K562 (cell line): ENCODE data around the gene ACTN1. TPM values are rescaled to one million over a fixed set of nuclear protein-coding genes. Genes with fewer than 3 reads are reported as not detected.

Experiments
- ATAC-seq: fragments of 200-7000 bp; cut with Tn5 transposase; 3 replicates; pipeline ENCODE4 v1.9.1; 2020; ENCODE audit warnings: moderate library complexity
- BruUV-seq: library from RNA; stranded (reverse); fragments of 400-500 nt; replicated peaks from 2 replicates; lab custom pipeline; 2021; lab: Mats Ljungman, UMichigan
- CTCF ChIA-PET: fragments of 300-600 bp; formaldehyde crosslinking; extraction: SDS; loops from one replicate; lab custom pipeline; 2021; ENCODE audit warnings: low intra/inter-chr PET ratio; lab: Yijun Ruan, JAX
- POLR2A ChIA-PET: fragments of 300-600, 350-650 bp; sonication (Branson Sonifier 250); formaldehyde crosslinking; extraction: SDS; loops from one replicate; lab custom pipeline; 2021; ENCODE audit warnings: antibody characterized with exemption, inconsistent platforms; lab: Yijun Ruan, JAX
- DNase-seq, 4 experiments: peaks; one replicate each; pipeline versions ENCODE4 v3.0.0 to v3.0.0-alpha.2; 2011 to 2018; ENCODE audit warnings: low spot score in 3 of 4, mixed read lengths in 3 of 4; ENCODE audit errors: extremely low read depth in 1 of 4
- FAIRE-seq: peaks from 2 replicates; lab custom pipeline; 2011; peaks lifted over from hg19 to GRCh38; lab: Jason Lieb, UNC
- H2AFZ ChIP-seq: 2 replicates; pipeline ENCODE4 v1.6.0; 2011; ENCODE audit warnings: low read depth, low read length, control low read depth, inconsistent platforms
- H3K27ac ChIP-seq: fragments of 200-600 bp; 3 replicates; pipeline ENCODE4 v1.8.0; 2011; ENCODE audit warnings: low read depth, mild to moderate bottlenecking, control low read depth, inconsistent platforms, low read length, moderate library complexity, mixed read lengths; ENCODE audit errors: extremely low read depth
- H3K27me3 ChIP-seq, 2 experiments: fragments of 300-600 bp in 1 of 2; 2 replicates in 1 of 2; 3 replicates in 1 of 2; pipeline versions ENCODE4 v1.6.0 to v1.8.0; 2011; ENCODE audit warnings: inconsistent platforms in 2 of 2, low read length in 2 of 2, mild to moderate bottlenecking in 1 of 2, mixed read lengths in 1 of 2, moderate library complexity in 1 of 2; ENCODE audit not compliant: control insufficient read depth in 2 of 2, insufficient read depth in 2 of 2
- H3K36me3 ChIP-seq: fragments of 300-600 bp; 3 replicates; pipeline ENCODE4 v1.8.0; 2011; ENCODE audit warnings: mild to moderate bottlenecking, low read length, inconsistent platforms; ENCODE audit not compliant: control insufficient read depth, insufficient read depth
- H3K4me1 ChIP-seq, 2 experiments: fragments of 200-600 bp in 1 of 2; replicated peaks in 1 of 2; 2 replicates in 1 of 2; 3 replicates in 1 of 2; pipeline versions ENCODE4 v1.5.1 to v1.8.0; 2011; ENCODE audit warnings: inconsistent platforms in 2 of 2, low read length in 2 of 2, mild to moderate bottlenecking in 1 of 2, mixed read lengths in 1 of 2, moderate library complexity in 1 of 2; ENCODE audit not compliant: control insufficient read depth in 2 of 2, insufficient read depth in 2 of 2
- H3K4me2 ChIP-seq: 2 replicates; pipeline ENCODE4 v1.6.1; 2011; ENCODE audit warnings: low read length, control low read depth, inconsistent platforms, mixed read lengths; ENCODE audit not compliant: insufficient read depth
- H3K4me3 ChIP-seq: fragments of 200-600 bp; sonication (generic), shearing (Covaris generic); 2 replicates; pipeline ENCODE4 v1.5.1; 2016; ENCODE audit warnings: control low read depth, inconsistent platforms
- H3K79me2 ChIP-seq: fragments of 200-600 bp; 3 replicates; pipeline ENCODE4 v1.8.0; 2011; ENCODE audit warnings: low read length, inconsistent platforms; ENCODE audit not compliant: control insufficient read depth, insufficient read depth
- H3K9ac ChIP-seq, 2 experiments: 2 replicates each; pipeline versions ENCODE4 v1.6.0 to v1.6.1; 2011; ENCODE audit warnings: low read depth in 2 of 2, low read length in 2 of 2, control low read depth in 1 of 2, inconsistent platforms in 1 of 2, mild to moderate bottlenecking in 1 of 2, mixed read lengths in 1 of 2; ENCODE audit not compliant: insufficient read depth in 1 of 2
- H3K9me1 ChIP-seq: one replicate; pipeline ENCODE4 v1.6.0; 2011; ENCODE audit warnings: inconsistent platforms, mild to moderate bottlenecking, low read length, moderate library complexity; ENCODE audit not compliant: control insufficient read depth, insufficient read depth
- H3K9me3 ChIP-seq: replicated peaks from 2 replicates; pipeline ENCODE4 v1.5.1; 2011; ENCODE audit warnings: low read depth, low read length, inconsistent platforms; ENCODE audit not compliant: control insufficient read depth, insufficient read depth
- H4K20me1 ChIP-seq: replicated peaks from 2 replicates; pipeline ENCODE4 v1.6.1; 2011; ENCODE audit warnings: low read length, inconsistent platforms, mixed read lengths; ENCODE audit not compliant: control insufficient read depth, insufficient read depth
- CHD4 ChIP-seq: fragments of 200-600 bp; sonication (generic); IDR thresholded peaks from 3 replicates; pipeline ENCODE4 v1.6.1; 2012; ENCODE audit warnings: low read depth, mild to moderate bottlenecking, mixed read lengths, low read length, inconsistent platforms; ENCODE audit not compliant: insufficient read depth, insufficient replicate concordance, poor library complexity, severe bottlenecking
- EP400 ChIP-seq: fragments of 450-650 bp; IDR thresholded peaks from 2 replicates; pipeline ENCODE4 v1.6.1; 2017; ENCODE audit warnings: antibody characterized with exemption, mild to moderate bottlenecking, moderate library complexity
- EWSR1 ChIP-seq: fragments of 450-650 bp; IDR thresholded peaks from 2 replicates; pipeline ENCODE4 v1.6.1; 2018; ENCODE audit warnings: borderline replicate concordance, mild to moderate bottlenecking, low read depth, moderate library complexity; ENCODE audit not compliant: partially characterized antibody
- FOXJ3 ChIP-seq: sonication (generic); formaldehyde crosslinking; IDR thresholded peaks from 2 replicates; pipeline ENCODE4 v1.4.0; 2020; ENCODE audit warnings: mild to moderate bottlenecking, missing genetic modification reagents
- FOXP1 ChIP-seq: sonication (generic); formaldehyde crosslinking; IDR thresholded peaks from 2 replicates; pipeline ENCODE4 v1.8.0; 2022; ENCODE audit warnings: mild to moderate bottlenecking, missing genetic modification reagents
- GABPB2 ChIP-seq: fragments of 250-450 bp; sonication (Bioruptor Pico); conservative IDR thresholded peaks from 2 replicates; pipeline ENCODE4 v1.5.1; 2021; ENCODE audit warnings: mild to moderate bottlenecking
- IFI16 ChIP-seq: fragments of 250-450 bp; sonication (Bioruptor Pico); IDR thresholded peaks from 2 replicates; pipeline ENCODE4 v2.1.2; 2022; ENCODE audit warnings: mild to moderate bottlenecking, inconsistent platforms
- MCM2 ChIP-seq: fragments of 450-650 bp; IDR thresholded peaks from 2 replicates; pipeline ENCODE4 v1.6.1; 2017; ENCODE audit warnings: low read depth, mild to moderate bottlenecking
- POLR3A ChIP-seq: IDR thresholded peaks from 2 replicates; pipeline ENCODE4 v1.6.1; 2011; ENCODE audit warnings: borderline replicate concordance, mild to moderate bottlenecking, moderate library complexity; ENCODE audit not compliant: insufficient read length, insufficient read depth; ENCODE audit errors: extremely low read depth
- RB1 ChIP-seq: fragments of 450-650 bp; IDR thresholded peaks from 2 replicates; pipeline ENCODE4 v1.6.1; 2017; ENCODE audit warnings: low read depth, mild to moderate bottlenecking
- SRSF9 ChIP-seq: fragments of 200-400 bp; formaldehyde crosslinking; IDR thresholded peaks from 2 replicates; pipeline ENCODE4 v1.6.1; 2017; ENCODE audit warnings: low read depth, low read length, borderline replicate concordance
- ZNF140 ChIP-seq: fragments of 250-450 bp; sonication (Bioruptor Pico); IDR thresholded peaks from 2 replicates; pipeline ENCODE4 v1.8.0; 2021; ENCODE audit warnings: moderate library complexity, mild to moderate bottlenecking, inconsistent platforms
- ZNF146 ChIP-seq: IDR thresholded peaks from one replicate; pipeline ENCODE4 v1.6.1; 2018; ENCODE audit warnings: missing compliant biosample characterization; ENCODE audit not compliant: unreplicated experiment
- ZNF830 ChIP-seq: fragments of 250-450 bp; sonication (Bioruptor Pico); IDR thresholded peaks from 2 replicates; pipeline ENCODE4 v1.5.0; 2021; ENCODE audit warnings: mild to moderate bottlenecking
- WGBS: fragments of 100-300 bp; shearing (Covaris generic); methylation state at CpG from one replicate; pipeline ENCODE4 v1.1.6; 2016; ENCODE audit warnings: low coverage, mixed read lengths; ENCODE audit not compliant: insufficient coverage; ENCODE audit errors: missing lambda C conversion rate; 5-methylcytosine and 5-hydroxymethylcytosine counted together
- in situ Hi-C: fragments of 300-500 bp; cut with MboI; formaldehyde crosslinking; loops from 4 replicates; pipeline ENCODE4 v1.15.0; 2018; ENCODE audit warnings: inconsistent platforms, mixed read lengths
- intact Hi-C: fragments of 100-400 bp; cut with micrococcal nuclease; formaldehyde crosslinking; loops from 2 replicates; pipeline ENCODE4 v1.14.2; 2022
- polyA plus RNA-seq, 8 experiments: library from polyadenylated mRNA; depleted of rRNA in 4 of 8; stranded (reverse) in 5 of 8; unstranded in 3 of 8; fragments of >200 nt; fragmentation: Nextera tagmentation in 2 of 8; fragmentation: Illumina TruSeq in 1 of 8; extraction: Ambion mirVana in 2 of 8; extraction: Trizol in 1 of 8; gene quantifications; 2 replicates each; pipeline versions ENCODE4 v1.2.1 to v1.2.3, GENCODE V29; 2011 to 2014; ENCODE audit warnings: inconsistent platforms in 1 of 8, missing spikeins in 1 of 8
- total RNA-seq, 7 experiments: library from RNA; depleted of rRNA in 6 of 7; stranded (reverse); fragments of >200 nt in 6 of 7; fragmentation: Illumina TruSeq in 2 of 7; extraction: Trizol in 2 of 7; gene quantifications; 2 replicates each; pipeline versions ENCODE4 v1.2.1 to v1.2.3, GENCODE V29; 2011 to 2021; ENCODE audit warnings: low replicate concordance in 1 of 7
- TF ChIP-seq, protein P1 (sequence below): sonication (generic); formaldehyde crosslinking; IDR thresholded peaks from 2 replicates; pipeline ENCODE4 v1.8.0; 2022; ENCODE audit warnings: mild to moderate bottlenecking, missing genetic modification reagents, borderline replicate concordance

ACTN1 gene
- total and polyA plus RNA-seq, 9 of the 15 experiments (the other 6 are each of a cell fraction or from before 2014, with no cell fraction given), result 2.2 to 67.7 (median 34.5) TPM

- no peak for TF ChIP-seq CHD4
- no peak for TF ChIP-seq IFI16
- TF ChIP-seq GABPB2 (CRISPR knock-in tag), result no peak
- TF ChIP-seq FOXJ3 (CRISPR knock-in tag), result no peak
These were observed 137.9 kb downstream of the ACTN1 start (continued) for GRCh38 chr14:68841016-68841809.

DNA sequence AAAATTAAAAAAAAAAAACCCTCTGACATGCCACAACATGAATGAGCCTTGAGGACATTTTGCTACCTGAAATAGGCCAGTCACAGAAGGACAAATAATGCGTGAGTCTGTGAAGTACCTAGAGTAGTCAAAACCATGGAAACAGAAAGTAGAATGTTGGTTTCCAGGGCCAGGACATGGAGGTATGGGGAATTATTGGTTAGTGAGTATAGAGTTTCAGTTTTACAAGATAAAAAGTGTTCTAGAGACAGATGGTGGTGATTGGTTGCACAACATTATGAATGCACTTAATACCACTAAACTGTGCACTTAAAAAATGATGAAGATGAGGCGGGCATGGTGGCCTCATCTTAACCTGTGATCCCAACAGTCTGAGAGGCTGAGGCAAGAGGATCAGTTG lies 138.6 kb downstream of the ACTN1 start:
- Histone ChIP-seq H3K79me2 (no peaks in the 10 kb centered on the region), H4K20me1 (no peaks in the 10 kb centered on the region), H2AFZ (no peak overlapping the region), H3K4me1 (no peaks in the 10 kb centered on the region), H3K9ac (no peak overlapping the region), H3K36me3 (no peaks in the 10 kb centered on the region), H3K27ac (no peak overlapping the region), H3K4me3 (no peak overlapping the region), H3K27me3 (no peaks in the 10 kb centered on the region; a peak in 1 of 5 replicates), H3K4me2 (no peak overlapping the region), H3K9me1 (no peaks in the 10 kb centered on the region), H3K9me3 (0 out of 2 replicates have a peak, but pooled peaks cover 1% of the 10 kb centered on the region)
- ATAC-seq (no peak), FAIRE-seq (no peak), DNase-seq (no peak)
- in situ Hi-C loops (no loop called here), intact Hi-C loops (no loop called here)
- ChIA-PET POLR2A (no interaction called here), CTCF (no interaction called here)
- BruUV-seq, result no TSS peak
- 53% methylated on average over 2 of the region's 2 CpGs for WGBS
- TF ChIP-seq SRSF9 (no peak), RB1 (no peak), EP400 (no peak), FOXP1 (no peak), ZNF140 (no peak), EWSR1 (no peak), ZNF146 (no peak), ZNF830 (CRISPR knock-in tag) (no peak), MCM2 (no peak), POLR3A (no peak)
- TF ChIP-seq, protein P1, sequence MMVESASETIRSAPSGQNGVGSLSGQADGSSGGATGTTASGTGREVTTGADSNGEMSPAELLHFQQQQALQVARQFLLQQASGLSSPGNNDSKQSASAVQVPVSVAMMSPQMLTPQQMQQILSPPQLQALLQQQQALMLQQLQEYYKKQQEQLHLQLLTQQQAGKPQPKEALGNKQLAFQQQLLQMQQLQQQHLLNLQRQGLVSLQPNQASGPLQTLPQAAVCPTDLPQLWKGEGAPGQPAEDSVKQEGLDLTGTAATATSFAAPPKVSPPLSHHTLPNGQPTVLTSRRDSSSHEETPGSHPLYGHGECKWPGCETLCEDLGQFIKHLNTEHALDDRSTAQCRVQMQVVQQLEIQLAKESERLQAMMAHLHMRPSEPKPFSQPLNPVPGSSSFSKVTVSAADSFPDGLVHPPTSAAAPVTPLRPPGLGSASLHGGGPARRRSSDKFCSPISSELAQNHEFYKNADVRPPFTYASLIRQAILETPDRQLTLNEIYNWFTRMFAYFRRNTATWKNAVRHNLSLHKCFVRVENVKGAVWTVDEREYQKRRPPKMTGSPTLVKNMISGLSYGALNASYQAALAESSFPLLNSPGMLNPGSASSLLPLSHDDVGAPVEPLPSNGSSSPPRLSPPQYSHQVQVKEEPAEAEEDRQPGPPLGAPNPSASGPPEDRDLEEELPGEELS, result no peak
- TF ChIP-seq, all 486 proteins: peak for 0
